AG09309 (cell line): ENCODE data around the gene OR52L1.

Experiments used
- DNase-seq: peaks from one replicate; pipeline ENCODE4 v3.0.0-alpha.2; 2010; ENCODE audit warnings: low read depth
- H3K4me3 ChIP-seq: 2 replicates; pipeline ENCODE4 v1.5.1; 2011; ENCODE audit warnings: mild to moderate bottlenecking, low read depth, low read length, moderate library complexity; ENCODE audit not compliant: control insufficient read depth
- CTCF ChIP-seq: IDR thresholded peaks from 2 replicates; pipeline ENCODE4 v1.5.1; 2011; ENCODE audit warnings: mild to moderate bottlenecking, low read depth, low read length, inconsistent platforms; ENCODE audit not compliant: insufficient read depth, control insufficient read depth; ENCODE audit errors: missing control alignments

The OR52L1 gene

DNA sequence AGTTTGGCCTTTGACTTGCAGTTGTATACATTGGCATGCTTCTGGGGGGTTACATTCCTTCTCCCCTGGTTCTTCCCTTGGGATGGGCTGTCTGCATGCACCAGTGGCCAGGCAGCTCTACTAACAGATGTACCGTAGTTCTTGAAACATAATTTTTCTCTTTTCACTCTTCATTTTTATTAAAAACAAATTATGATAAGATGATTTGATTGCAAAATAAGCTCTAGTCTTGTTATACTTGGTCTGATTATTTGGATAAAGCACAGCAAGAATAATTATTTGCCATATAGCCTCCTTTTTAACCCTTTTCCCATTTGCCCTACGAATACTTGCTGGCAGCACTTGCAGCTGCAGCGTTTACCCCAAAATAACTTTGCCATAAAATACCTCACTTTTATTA is 31.2 kb downstream of the OR52L1 start:
- TF ChIP-seq CTCF: no peak
- DNase-seq: no peak
- H3K4me3 ChIP-seq: no peak overlapping the region

DNA sequence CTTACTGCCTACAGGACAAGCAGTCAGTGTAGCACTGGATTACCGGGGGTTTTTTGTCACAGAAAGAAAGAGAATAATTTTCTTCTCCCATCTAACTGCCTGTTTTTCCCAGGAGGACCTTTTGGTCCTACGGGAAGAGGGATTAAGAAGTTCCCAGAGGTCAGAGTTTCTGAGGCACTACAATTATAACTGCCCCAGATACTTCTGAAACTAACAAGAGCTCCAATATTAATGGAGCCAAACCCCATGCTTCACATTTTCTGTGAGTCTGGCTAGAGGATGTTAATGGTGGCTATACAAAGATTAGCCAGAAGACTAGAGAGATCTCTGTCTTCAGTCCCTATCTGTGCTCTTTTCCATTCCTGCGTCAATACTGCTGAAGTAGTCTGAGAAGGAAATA is 44.8 kb downstream of the OR52L1 start, which contains the start of gene OR56A3:
TSS of gene OR56A3 (plus strand) at position 301 of the 400 bp plus-strand sequence. CDS start 5,096 bp downstream, outside the sequence.
- no peak within 1 kb of the TSS for H3K4me3 ChIP-seq

DNA sequence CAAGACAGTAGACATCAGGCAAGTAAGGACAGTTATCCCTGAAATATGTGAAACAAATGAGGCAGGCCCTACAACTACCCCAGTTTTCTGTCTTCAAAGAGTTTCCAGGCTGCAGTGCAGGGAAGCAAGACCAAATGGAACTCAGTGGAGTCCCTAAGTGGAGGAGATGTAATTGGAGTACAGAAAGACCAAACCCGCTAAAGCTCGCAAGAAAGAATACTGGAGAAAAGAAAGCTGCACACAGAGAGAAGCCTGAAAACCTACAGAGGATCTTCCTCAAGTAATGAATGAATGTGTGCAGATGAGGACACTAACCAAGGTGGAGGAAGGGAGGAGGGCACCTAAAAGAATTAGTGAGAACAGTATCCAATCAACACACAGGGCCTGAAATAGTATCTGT is 46.0 kb downstream of the OR52L1 start:
- H3K4me3 ChIP-seq: no peak overlapping the region
- no peak for DNase-seq
- no peak for TF ChIP-seq CTCF

More for the DNA sequence above, 44.8 kb downstream of the OR52L1 start, which contains the start of gene OR56A3:
- no peak for TF ChIP-seq CTCF
- DNase-seq: no peak

GRCh38 chr11:5938603-5938965 is 48.2 kb downstream of the OR52L1 start:
- DNase-seq: no peak
- H3K4me3 ChIP-seq: no peak overlapping the region
- TF ChIP-seq CTCF: no peak

- TF ChIP-seq CTCF: no peak
- DNase-seq: no peak
- H3K4me3 ChIP-seq: no peak overlapping the region
Observed at GRCh38 chr11:5937868-5938602, 48.8 kb downstream of the OR52L1 start.
